ENCODE data around the gene NUP98.
A peak's percentile ranks its signal among the peaks of the same experiment; 100 is the strongest.
"Not testable (repeated sequence)": the region's sequence is repeated elsewhere in the genome, so short reads cannot be mapped to it uniquely, and the experiment has no call there.

NUP98 gene

GRCh38 chr11:3796346-3796745 lies 1.0 kb downstream of the NUP98 start:
- no peak for DNase-seq

- no peak for DNase-seq
Observed at GRCh38 chr11:3796002-3796311, 1.4 kb downstream of the NUP98 start.

- DNase-seq = no peak
Observed at GRCh38 chr11:3795131-3796001, 2.0 kb downstream of the NUP98 start.

- not testable (repeated sequence) for DNase-seq
Observed at GRCh38 chr11:3794387-3794786, 3.0 kb downstream of the NUP98 start.

- DNase-seq = no peak
Observed at GRCh38 chr11:3786781-3787428, 10.4 kb downstream of the NUP98 start.

GRCh38 chr11:3783611-3784010 lies 13.7 kb downstream of the NUP98 start:
- DNase-seq = no peak

- DNase-seq = no peak
Observed at GRCh38 chr11:3782963-3783362, 14.4 kb downstream of the NUP98 start.

GRCh38 chr11:3781423-3781822 lies 15.9 kb downstream of the NUP98 start:
- DNase-seq = peak; percentile 8

GRCh38 chr11:3775736-3776406 lies 21.5 kb downstream of the NUP98 start:
- no peak for DNase-seq

GRCh38 chr11:3773180-3773579 lies 24.2 kb downstream of the NUP98 start:
- DNase-seq = no peak

GRCh38 chr11:3767536-3767935 lies 29.8 kb downstream of the NUP98 start:
- no peak for DNase-seq

GRCh38 chr11:3766836-3767235 lies 30.5 kb downstream of the NUP98 start:
- not testable (repeated sequence) for DNase-seq

- no peak for DNase-seq
Observed at GRCh38 chr11:3764266-3764665, 33.1 kb downstream of the NUP98 start.

- no peak for DNase-seq
Observed at GRCh38 chr11:3755151-3755550, 42.2 kb downstream of the NUP98 start.

GRCh38 chr11:3753110-3753509 lies 44.2 kb downstream of the NUP98 start:
- no peak for DNase-seq

- no peak for DNase-seq
Observed at GRCh38 chr11:3747704-3748103, 49.6 kb downstream of the NUP98 start.

- no peak for DNase-seq
Observed at GRCh38 chr11:3745161-3745560, 52.2 kb downstream of the NUP98 start.

GRCh38 chr11:3738723-3739122 lies 58.6 kb downstream of the NUP98 start:
- DNase-seq = no peak

- no peak for DNase-seq
Observed at GRCh38 chr11:3738241-3738640, 59.1 kb downstream of the NUP98 start.

GRCh38 chr11:3737386-3737933 lies 59.9 kb downstream of the NUP98 start:
- no peak for DNase-seq

GRCh38 chr11:3736816-3737215 lies 60.5 kb downstream of the NUP98 start:
- no peak for DNase-seq

GRCh38 chr11:3735827-3736226 lies 61.5 kb downstream of the NUP98 start:
- DNase-seq = no peak

GRCh38 chr11:3732671-3733436 lies 64.5 kb downstream of the NUP98 start:
- DNase-seq = no peak
